ENCODE measurements around the gene TOMM7. TPM values are rescaled to one million over a fixed set of nuclear protein-coding genes. Genes with fewer than 3 reads are reported as not detected.

The TOMM7 gene
- total and polyA plus RNA-seq, 9 of the 15 experiments (the other 6 are each of a cell fraction or from before 2014, with no cell fraction given) = 283 to 1,717 (median 638) TPM

DNA sequence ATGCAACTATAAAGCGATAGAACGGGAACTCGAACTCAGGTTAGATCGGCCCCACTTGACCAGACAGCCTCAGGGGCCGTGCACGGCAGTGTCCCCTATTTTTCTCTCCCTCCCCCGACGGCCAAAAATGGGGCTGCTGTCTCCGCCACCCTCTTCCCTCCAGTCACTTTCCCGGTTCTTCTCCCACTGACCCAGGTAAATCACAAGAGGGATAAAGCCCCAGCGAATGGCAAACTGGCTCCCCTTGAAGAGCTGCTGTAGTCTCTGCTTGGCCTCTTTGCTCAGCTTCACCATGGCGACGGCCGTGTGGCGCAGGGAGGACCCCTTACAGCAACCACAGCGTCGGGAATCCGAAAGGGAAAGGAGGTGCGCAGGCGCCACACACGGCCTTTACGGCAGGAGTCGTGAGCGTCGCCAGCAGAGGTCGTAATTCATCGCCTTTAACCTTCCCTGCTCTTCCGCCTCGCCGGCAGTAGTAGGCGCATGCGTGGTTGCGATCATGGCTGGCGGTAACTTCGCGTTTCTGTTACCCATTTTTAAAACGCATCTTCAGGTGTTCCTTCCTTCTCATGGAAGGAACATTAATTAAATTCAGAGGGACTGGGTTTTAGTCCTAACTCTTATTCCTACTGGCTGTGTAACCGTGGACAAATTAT lies at the start of gene TOMM7 (continued):
- TF ChIP-seq CREB1 (IDR thresholded peaks at IDR 0.05) = peak; percentile 70
- peak; percentile 50; the same call in 1 of the 2 replicates for TF ChIP-seq CREB1 (CRISPR knock-in tag; IDR thresholded peaks at IDR 0.05)
- TF ChIP-seq ZNF133 (CRISPR knock-in tag; IDR thresholded peaks at IDR 0.05) = no peak
- peak; percentile 53; the same call in 1 of the 2 replicates for TF ChIP-seq PML (IDR thresholded peaks at IDR 0.05; ENCODE audit: low read length)
- no peak for TF ChIP-seq PHF21A (IDR thresholded peaks at IDR 0.05; ENCODE audit: borderline replicate concordance, low read depth)
- TF ChIP-seq, protein P1, sequence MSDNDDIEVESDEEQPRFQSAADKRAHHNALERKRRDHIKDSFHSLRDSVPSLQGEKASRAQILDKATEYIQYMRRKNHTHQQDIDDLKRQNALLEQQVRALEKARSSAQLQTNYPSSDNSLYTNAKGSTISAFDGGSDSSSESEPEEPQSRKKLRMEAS (CRISPR knock-in tag; IDR thresholded peaks at IDR 0.05) = no peak
- TF ChIP-seq ZC3H4 (CRISPR knock-in tag; IDR thresholded peaks at IDR 0.05; ENCODE audit: borderline replicate concordance) = no peak
- TF ChIP-seq SMARCE1 (IDR thresholded peaks at IDR 0.05) = no peak
- 0 out of 2 replicates have a peak, but pooled peaks have one; percentile 53 for TF ChIP-seq DIDO1 (tag; IDR thresholded peaks at IDR 0.05; ENCODE audit: low read depth)
- TF ChIP-seq RCOR1 (IDR thresholded peaks at IDR 0.05; ENCODE audit: borderline replicate concordance in 1 of 2, low read depth in 2 of 2, low read length in 2 of 2) = no peak
- TF ChIP-seq TCF3 (CRISPR knock-in tag; IDR thresholded peaks at IDR 0.05) = peak; percentile 21; the same call in 1 of the 2 replicates
- no peak for TF ChIP-seq ZZZ3 (IDR thresholded peaks at IDR 0.05)
- no peak for TF ChIP-seq NFE2L1 (tag; IDR thresholded peaks at IDR 0.05; ENCODE audit: borderline replicate concordance, low read depth)
- peak; percentile 84 for TF ChIP-seq POLR2AphosphoS5 (IDR thresholded peaks at IDR 0.05; ENCODE audit: control insufficient read depth, insufficient read depth, low read depth, low read length)
- TF ChIP-seq TBP (optimal IDR thresholded peaks at IDR 0.05; ENCODE audit: low read depth, low read length) = peak; percentile 94
- TF ChIP-seq MTF1 (CRISPR knock-in tag; IDR thresholded peaks at IDR 0.05; ENCODE audit: borderline replicate concordance) = no peak
- no peak for TF ChIP-seq RBM14 (IDR thresholded peaks at IDR 0.05; ENCODE audit: borderline replicate concordance, insufficient read depth, low read depth, low read length)
- TF ChIP-seq ZNF431 (CRISPR knock-in tag; IDR thresholded peaks at IDR 0.05) = no peak
- TF ChIP-seq, protein P2, sequence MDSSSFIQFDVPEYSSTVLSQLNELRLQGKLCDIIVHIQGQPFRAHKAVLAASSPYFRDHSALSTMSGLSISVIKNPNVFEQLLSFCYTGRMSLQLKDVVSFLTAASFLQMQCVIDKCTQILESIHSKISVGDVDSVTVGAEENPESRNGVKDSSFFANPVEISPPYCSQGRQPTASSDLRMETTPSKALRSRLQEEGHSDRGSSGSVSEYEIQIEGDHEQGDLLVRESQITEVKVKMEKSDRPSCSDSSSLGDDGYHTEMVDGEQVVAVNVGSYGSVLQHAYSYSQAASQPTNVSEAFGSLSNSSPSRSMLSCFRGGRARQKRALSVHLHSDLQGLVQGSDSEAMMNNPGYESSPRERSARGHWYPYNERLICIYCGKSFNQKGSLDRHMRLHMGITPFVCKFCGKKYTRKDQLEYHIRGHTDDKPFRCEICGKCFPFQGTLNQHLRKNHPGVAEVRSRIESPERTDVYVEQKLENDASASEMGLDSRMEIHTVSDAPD (CRISPR knock-in tag; IDR thresholded peaks at IDR 0.05) = no peak
- TF ChIP-seq, protein P3, sequence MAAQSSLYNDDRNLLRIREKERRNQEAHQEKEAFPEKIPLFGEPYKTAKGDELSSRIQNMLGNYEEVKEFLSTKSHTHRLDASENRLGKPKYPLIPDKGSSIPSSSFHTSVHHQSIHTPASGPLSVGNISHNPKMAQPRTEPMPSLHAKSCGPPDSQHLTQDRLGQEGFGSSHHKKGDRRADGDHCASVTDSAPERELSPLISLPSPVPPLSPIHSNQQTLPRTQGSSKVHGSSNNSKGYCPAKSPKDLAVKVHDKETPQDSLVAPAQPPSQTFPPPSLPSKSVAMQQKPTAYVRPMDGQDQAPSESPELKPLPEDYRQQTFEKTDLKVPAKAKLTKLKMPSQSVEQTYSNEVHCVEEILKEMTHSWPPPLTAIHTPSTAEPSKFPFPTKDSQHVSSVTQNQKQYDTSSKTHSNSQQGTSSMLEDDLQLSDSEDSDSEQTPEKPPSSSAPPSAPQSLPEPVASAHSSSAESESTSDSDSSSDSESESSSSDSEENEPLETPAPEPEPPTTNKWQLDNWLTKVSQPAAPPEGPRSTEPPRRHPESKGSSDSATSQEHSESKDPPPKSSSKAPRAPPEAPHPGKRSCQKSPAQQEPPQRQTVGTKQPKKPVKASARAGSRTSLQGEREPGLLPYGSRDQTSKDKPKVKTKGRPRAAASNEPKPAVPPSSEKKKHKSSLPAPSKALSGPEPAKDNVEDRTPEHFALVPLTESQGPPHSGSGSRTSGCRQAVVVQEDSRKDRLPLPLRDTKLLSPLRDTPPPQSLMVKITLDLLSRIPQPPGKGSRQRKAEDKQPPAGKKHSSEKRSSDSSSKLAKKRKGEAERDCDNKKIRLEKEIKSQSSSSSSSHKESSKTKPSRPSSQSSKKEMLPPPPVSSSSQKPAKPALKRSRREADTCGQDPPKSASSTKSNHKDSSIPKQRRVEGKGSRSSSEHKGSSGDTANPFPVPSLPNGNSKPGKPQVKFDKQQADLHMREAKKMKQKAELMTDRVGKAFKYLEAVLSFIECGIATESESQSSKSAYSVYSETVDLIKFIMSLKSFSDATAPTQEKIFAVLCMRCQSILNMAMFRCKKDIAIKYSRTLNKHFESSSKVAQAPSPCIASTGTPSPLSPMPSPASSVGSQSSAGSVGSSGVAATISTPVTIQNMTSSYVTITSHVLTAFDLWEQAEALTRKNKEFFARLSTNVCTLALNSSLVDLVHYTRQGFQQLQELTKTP (IDR thresholded peaks at IDR 0.05; ENCODE audit: low read depth in 1 of 2, partially characterized antibody in 2 of 2) = no peak
- TF ChIP-seq, protein P4, sequence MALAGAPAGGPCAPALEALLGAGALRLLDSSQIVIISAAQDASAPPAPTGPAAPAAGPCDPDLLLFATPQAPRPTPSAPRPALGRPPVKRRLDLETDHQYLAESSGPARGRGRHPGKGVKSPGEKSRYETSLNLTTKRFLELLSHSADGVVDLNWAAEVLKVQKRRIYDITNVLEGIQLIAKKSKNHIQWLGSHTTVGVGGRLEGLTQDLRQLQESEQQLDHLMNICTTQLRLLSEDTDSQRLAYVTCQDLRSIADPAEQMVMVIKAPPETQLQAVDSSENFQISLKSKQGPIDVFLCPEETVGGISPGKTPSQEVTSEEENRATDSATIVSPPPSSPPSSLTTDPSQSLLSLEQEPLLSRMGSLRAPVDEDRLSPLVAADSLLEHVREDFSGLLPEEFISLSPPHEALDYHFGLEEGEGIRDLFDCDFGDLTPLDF (CRISPR knock-in tag; IDR thresholded peaks at IDR 0.05) = no peak

Data from K562 (cell line).